ENCODE measurements around the gene COPA. TPM values are rescaled to one million over a fixed set of nuclear protein-coding genes. Genes with fewer than 3 reads are reported as not detected.
"Not testable (repeated sequence)": the region's sequence is repeated elsewhere in the genome, so short reads cannot be mapped to it uniquely, and the experiment has no call there.

COPA gene
- total RNA-seq, 1 donor from 2014 or later, result 193 TPM

DNA sequence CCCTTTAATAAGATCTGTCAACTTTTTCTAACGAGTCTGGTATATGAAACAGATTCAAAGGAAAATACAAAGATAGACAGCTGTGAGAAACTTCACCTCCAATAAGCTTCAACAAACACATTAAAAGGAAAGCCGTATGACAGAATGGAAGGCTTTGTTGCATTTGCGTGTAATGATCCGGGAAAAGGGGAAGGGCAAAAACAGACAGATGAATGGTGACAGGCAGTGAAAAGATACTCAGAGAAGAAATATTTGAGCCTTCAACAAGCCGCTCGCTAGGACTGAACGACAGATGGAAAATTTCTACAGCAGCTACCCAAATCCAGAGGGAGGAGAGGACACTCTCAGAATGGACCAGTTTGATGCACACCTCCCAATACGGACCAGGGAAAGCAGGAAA, 14.9 kb downstream of the COPA start:
- DNase-seq (ENCODE audit: extremely low read depth, low read depth, low spot score), result no peak

DNA sequence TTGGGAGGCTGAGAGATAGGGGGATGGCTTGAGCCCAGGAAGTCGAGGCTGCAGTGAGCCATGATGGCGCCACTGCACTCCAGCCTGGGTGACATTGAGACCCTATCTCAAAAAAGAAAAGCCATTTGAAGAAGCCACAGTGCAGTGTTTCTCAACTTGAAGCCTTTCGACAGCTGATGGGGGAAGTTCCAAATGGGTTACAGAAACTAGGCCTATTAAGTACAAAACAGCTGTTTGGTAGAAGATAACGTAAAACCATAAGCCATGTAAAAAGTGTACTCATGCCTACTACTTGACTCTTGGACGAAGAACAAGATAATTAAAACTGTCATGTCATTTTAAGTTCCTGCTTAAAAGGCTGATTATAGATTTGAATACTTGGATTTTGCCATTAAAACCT, 16.6 kb downstream of the COPA start:
- DNase-seq (ENCODE audit: extremely low read depth, low read depth, low spot score), result no peak

DNA sequence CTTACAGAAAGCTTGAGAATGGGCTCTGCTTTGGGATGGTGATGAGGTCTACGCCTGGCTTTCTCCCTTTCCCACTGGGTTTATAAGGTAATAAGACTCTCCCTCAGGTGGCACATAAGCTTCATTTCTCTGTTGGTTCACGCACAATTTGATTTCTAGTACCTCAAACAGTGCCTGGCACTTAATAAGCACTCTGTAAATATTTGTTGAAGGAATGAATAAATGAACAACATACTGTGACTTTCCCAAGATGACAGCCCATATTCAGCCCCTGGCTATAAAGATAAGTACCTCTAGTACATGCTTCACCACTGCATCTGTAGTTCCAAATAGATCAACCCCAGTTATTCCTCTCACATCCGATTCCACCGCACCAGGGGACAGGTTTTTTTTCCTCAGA, 17.8 kb downstream of the COPA start:
- DNase-seq (ENCODE audit: extremely low read depth, low read depth, low spot score), result no peak

GRCh38 chr1:160322831-160323230, 20.2 kb downstream of the COPA start:
- no peak for DNase-seq (ENCODE audit: extremely low read depth, low read depth, low spot score)

DNA sequence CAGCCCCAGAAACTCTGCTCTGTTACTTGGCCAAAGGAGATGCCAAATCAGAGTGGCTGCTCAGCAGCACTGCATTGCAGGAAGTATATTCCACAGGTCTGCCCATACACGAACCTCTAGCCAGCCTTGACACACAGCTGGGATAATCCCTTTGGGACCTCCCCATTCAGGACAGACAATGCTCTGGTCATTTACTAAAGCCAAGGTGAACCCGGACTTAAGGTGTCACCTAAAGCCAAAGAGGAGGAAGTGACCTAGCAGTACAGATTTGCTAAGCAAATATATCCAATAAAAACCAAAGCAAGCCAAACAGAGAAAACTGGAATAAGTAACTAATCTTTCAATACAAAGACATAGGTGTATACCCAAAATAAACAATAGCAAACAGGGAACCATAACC, 27.7 kb downstream of the COPA start:
- DNase-seq (ENCODE audit: extremely low read depth, low read depth, low spot score), result no peak

GRCh38 chr1:160309571-160309970, 33.5 kb downstream of the COPA start:
- no peak for DNase-seq (ENCODE audit: extremely low read depth, low read depth, low spot score)

DNA sequence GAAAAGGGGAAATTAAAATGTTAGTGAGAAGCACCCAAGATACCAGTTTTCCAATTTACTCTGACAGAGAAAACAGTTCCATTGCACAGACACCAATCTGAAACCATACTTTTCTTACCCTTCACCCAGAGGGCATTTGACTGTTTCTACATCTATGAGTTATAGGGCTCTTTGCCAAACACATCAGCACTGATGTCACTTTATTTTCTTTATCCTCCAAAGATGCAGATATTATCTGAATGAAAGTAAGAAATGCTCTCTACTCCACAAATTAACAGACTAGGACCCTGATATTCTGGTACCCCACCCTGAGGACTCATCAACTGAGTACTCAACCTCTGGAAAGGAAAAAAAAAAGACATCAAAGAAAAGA, 33.9 kb downstream of the COPA start:
- no peak for DNase-seq (ENCODE audit: extremely low read depth, low read depth, low spot score)

- DNase-seq (ENCODE audit: extremely low read depth, low read depth, low spot score), result no peak
Measured at GRCh38 chr1:160308451-160309184, 34.4 kb downstream of the COPA start.

GRCh38 chr1:160307118-160307791, 35.8 kb downstream of the COPA start:
- no peak for DNase-seq (ENCODE audit: extremely low read depth, low read depth, low spot score)

GRCh38 chr1:160300173-160300572, 42.9 kb downstream of the COPA start:
- DNase-seq (ENCODE audit: extremely low read depth, low read depth, low spot score), result no peak

DNA sequence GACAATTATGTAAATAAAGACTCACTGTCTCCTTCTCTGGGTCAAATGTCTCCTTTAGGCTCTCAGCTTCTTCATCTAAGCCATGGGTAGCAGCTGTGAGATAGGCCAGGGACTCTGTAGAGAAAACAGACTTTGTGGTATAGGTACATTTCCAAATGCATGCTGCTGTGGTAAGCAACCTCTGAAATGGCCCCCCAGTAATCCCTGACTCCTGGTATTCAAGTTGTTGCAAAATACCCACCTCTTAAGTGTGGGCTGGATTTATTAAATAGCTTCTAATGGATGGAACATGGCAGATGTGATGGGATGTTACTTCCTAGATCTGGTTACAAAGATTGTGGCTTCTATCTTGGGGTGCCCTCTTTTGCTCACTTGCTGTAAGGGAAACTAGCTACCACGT, 47.0 kb downstream of the COPA start:
- DNase-seq (ENCODE audit: extremely low read depth, low read depth, low spot score), result no peak

DNA sequence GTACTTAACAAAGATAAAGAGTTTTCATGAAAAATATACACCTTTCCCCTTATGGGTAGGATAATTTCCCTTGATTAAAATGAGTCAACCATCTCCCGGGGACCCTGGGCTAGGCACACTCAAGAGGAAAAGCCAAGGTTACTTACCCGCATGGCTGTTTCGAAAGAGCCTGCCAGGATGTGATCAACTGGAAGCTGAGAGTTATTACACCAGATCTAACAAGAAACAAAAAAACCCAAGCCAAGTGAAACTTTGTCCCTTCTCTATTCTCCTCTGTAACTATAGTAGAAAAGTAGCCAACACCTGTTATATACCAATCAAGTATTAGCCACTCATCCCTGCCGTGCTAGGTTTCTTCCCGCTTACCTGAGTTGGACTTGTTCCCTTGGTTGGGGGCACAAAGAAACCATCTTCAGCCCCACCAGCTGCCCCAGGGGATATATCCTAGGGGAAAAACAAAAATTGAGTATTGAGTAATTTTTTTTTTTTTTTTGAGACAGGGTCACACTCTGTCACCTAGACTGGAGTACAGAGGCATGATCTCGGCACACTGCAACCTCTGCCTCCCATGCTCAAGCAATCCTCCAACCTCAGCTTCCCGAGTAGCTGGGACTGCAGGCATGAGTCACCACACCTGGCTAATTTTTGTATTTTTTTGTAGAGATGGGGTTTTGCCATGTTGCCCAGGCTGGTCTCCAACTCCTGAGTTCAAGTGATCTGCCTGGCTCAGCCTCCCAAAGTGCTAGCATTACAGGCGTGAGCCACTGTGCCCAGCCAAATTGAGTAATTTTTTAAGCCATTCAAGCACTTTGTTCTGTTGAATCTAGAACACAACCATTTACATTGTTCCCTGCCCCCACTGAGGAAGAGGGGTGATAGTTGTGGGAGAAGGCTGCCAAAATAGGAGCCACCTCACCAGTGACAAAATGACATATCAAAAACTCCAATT, 49.8 kb downstream of the COPA start:
- no peak for DNase-seq (ENCODE audit: extremely low read depth, low read depth, low spot score)

- DNase-seq (ENCODE audit: extremely low read depth, low read depth, low spot score), result peak; percentile 29
Measured at GRCh38 chr1:160291248-160292220, 51.5 kb downstream of the COPA start.

DNA sequence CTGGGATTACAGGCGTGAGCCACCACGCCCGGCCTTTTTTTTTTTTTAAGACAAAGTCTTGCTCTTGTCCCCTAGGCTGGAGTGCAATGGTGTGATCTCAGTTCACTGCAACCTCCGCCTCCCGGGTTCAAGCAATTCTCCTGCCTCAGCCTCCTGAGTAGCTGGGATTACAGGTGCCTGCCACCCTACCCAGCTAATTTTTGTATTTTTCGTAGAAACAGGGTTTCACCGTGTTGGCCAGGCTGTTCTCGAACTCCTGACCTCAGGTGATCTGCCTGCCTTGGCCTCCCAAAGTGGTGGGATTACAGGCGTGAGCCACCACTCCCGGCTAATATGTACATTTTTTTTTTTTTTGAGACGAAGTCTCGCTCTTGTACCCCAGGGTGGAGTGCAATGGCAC, 55.3 kb downstream of the COPA start:
- not testable (repeated sequence) for DNase-seq (ENCODE audit: extremely low read depth, low read depth, low spot score)

GRCh38 chr1:160285506-160285905, 57.5 kb downstream of the COPA start:
- DNase-seq (ENCODE audit: extremely low read depth, low read depth, low spot score), result no peak

DNA sequence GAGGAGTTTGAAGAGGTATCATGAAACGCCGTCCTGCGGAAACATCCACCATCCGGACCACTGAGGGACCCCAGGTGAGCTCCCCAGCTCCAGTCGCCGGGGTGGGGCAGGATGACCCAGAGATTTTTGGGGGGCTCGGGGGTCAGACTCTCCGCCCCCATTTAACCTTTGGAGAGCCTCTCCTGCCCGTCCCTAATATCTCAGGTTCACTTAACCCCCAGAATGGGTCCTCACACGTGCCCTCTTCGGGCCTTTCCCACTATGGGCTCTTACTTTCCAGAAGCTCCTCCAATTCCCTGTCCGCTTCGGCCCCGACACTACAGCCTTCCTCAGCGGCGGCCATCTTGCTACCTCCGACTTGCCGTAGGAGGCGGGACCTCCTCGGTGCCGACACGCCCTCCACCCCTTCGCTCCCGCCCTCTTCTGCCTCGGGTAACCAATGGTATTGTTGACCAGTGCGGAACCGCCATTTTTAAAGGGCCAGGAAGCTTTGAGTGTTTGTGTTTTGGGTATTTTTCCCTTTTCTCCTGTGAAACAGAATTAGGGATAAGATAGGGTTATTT, 58.2 kb downstream of the COPA start, which contains the start of gene PEX19:
Gene PEX19 (minus strand): TSS at position 352 of the 563 bp plus-strand sequence. CDS start 9 bp downstream, at position 343.
- DNase-seq (ENCODE audit: extremely low read depth, low read depth, low spot score), result peak; percentile 69

- DNase-seq (ENCODE audit: extremely low read depth, low read depth, low spot score), result no peak
Measured at GRCh38 chr1:160284220-160284781, 58.7 kb downstream of the COPA start.

GRCh38 chr1:160282807-160283206, 60.2 kb downstream of the COPA start:
- no peak for DNase-seq (ENCODE audit: extremely low read depth, low read depth, low spot score)

DNA sequence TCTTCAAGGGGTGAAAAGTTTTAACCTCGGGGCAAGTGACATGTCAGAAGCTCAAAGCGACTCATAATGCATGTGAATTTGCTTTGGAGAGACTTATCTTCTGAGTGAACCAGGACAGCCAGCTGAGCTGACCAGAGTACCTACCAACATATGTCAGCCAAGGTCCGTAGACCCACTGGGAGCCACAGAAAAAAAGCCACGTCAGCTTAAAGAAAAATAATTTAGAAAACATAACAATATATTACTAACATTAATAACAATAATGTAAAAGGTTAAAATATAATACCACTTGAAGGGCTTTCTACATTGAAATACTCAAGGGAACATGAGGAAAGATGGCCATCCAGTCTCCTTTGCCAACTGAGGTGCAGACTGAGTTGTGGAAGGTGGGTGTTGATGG, 65.1 kb downstream of the COPA start:
- no peak for DNase-seq (ENCODE audit: extremely low read depth, low read depth, low spot score)

All from glomerular endothelial cell (primary cell).